Stimulated activated CD8-positive, alpha-beta memory T cell treated with anti-CD3 and anti-CD28 coated beads, Interleukin-2, amount 100 ng/mL, for 1 hour (primary cell): ENCODE measurements around the gene DUSP19.
A peak's percentile ranks its signal among the peaks of the same experiment; 100 is the strongest.
"Not testable (repeated sequence)": the region's sequence is repeated elsewhere in the genome, so short reads cannot be mapped to it uniquely, and the experiment has no call there.

Experiments used
- DNase-seq, 2 donors: peaks; one replicate each; pipeline ENCODE4 v3.0.0-alpha.2; 2020; ENCODE audit warnings: low read depth in 2 of 2

Gene DUSP19, protein sequence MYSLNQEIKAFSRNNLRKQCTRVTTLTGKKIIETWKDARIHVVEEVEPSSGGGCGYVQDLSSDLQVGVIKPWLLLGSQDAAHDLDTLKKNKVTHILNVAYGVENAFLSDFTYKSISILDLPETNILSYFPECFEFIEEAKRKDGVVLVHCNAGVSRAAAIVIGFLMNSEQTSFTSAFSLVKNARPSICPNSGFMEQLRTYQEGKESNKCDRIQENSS

DNA sequence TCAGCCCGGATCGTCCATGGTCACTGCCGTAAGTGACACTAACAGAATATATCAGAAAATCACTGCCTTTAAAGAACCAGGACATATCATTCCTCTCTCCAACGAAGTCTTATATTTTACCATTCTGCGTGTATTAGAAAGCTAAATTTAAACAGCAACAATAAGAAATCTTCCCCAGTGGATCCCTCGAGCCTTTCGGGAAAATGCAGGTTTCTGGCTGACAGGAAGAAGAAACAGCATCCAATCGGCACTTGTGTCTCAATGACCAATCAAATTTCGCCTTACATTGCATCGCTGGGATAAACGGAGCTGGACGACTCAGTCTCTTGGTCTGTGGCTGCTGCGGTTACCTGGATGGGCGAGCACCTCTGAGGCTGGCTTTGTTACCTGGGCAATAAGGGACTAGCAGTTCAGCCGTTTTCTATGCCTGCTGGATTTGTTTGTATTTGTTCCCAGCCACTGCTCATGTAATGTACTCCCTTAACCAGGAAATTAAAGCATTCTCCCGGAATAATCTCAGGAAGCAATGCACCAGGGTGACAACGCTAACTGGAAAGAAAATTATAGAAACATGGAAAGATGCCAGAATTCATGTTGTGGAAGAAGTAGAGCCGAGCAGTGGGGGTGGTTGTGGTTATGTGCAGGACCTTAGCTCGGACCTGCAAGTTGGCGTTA, at the start of gene DUSP19:
TSS of gene DUSP19 (plus strand) at position 284 of the 675 bp plus-strand sequence. CDS start at position 471, 187 bp downstream.
- peak; percentile 58 to 63 for DNase-seq

- no peak for DNase-seq
Measured at GRCh38 chr2:183029219-183029618, 49.3 kb upstream of the DUSP19 start.

- DNase-seq: no peak
Measured at GRCh38 chr2:183031911-183032794, 46.4 kb upstream of the DUSP19 start.

GRCh38 chr2:183033951-183034350, 44.6 kb upstream of the DUSP19 start:
- no peak for DNase-seq

- DNase-seq: no peak
Measured at GRCh38 chr2:183034806-183035205, 43.7 kb upstream of the DUSP19 start.

DNA sequence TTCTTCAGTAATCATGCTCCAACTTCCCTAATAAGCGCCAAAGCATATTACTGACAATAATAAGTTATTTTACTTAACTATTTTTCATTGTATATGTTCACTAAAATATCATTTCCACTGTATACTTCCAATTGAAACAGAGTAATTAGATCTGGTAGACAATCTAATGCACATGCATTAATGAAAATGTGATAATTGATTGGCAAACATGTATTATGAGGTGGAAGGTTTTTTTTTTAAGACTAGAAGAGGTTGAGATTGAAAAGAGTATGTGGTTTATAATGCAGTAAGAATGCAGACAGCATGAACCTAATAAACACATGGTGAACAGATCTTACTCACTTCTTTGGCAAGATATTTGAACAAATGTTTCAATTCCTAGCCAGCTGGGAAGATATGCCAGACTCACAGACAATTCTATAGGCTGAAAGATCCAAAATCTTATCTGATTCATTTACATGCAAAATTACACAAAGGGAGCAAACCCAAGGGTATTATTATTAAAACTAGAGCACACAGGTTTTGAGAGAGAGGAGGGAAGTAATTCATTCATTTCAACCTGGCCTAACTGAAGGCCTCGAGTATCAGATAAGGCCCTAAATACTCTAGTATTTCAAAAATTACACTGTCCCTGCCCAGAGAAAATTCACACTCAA, 43.1 kb upstream of the DUSP19 start:
- DNase-seq: no peak

DNA sequence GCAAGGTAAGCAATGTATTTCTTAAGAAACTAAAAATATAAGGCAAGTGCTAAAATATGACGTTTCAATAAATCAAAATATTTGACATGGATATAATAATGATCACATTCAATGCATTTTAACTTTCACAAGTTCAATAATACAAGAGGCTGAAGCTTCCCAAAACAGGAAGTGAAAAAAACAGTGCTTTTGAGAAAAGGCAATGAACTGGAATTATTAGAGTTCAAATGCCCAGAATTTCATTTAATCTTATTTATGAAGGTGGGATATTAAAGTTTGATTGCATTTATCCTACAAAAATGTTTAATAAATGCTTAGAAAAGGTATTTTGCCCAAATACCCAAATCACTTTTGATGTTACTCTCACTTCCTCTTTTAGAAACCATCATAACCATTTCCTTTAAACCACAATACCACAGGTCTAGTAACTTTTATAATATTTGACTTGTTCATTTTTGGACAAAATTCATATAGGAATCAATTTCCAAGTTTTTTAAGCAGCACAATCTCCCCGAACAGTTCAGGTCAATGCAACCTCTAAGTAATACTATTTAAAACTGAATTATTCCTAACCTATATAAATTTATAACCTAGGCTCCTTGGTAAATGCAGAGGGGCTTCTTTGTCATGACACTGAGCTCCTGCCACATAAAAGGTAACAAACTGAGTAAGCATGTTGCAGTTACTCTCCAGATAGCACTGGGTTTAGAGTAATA, 42.4 kb upstream of the DUSP19 start:
- no peak for DNase-seq

- DNase-seq: no peak
Measured at GRCh38 chr2:183037074-183037552, 41.4 kb upstream of the DUSP19 start.

DNA sequence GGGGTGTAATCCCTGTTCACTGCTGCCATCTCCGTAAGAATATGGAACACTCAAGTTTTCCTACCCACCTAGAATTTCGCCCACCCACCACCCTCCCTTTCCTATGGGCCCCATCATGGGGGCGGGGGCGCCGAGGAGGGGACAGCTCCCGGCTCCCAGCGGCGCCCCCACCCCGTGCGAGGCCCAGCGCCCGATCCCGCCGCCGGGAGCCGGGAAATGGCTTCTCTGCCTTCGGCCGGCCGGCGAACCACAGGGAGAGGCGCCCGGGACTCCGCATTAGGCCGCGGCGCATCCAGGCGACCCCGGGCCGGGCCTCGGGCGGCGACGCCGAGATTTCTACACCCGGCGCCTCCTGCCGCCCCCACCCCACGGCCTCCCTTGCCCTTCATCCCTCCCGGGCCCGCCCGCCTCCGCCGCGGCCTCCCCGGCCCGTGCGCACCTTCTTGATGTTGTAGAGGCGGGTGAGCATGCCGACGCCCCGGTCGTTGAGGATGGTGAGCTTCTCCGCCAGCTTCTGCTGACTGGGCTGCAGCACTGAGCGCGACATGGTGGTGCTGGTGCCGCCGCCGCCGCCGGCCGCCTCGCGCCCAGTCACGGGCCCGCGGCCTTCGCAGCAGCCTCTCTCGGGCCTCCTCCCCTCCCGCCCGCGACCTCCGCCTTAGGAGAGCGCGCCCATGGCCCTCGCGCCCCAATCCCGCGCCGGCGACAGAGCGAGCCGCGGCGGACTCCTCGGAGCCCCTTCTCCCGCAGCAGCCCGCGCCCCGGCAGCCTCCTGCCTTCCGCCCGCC, 40.8 kb upstream of the DUSP19 start:
- DNase-seq: peak in 1 of 2 donors; percentile 8

GRCh38 chr2:183038341-183039300, 39.9 kb upstream of the DUSP19 start, which contains the start of gene NCKAP1:
NCKAP1 (minus strand) TSS chr2:183038457; CDS start chr2:183038099, 358 bp downstream.
- DNase-seq: peak; percentile 57 to 63

DNA sequence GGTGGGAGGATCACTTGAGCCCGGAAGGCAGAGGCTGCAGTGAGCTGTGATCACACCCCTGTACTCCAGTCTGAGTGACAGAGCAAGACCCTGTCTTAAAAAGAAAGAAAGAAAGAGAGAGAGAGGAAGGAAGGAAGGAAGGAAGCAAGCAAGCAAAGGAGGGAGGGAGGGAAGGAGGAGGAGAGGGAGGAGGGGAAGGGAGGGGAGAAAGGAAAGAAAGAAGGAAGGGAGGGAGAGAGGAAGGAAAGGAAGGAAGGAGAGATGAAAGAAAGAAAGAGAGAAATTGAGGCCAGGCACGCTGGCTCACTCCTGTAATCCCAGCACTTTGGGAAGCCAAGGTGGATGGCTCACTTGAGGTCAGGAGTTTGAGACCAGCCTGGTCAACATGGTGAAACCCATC, 37.9 kb upstream of the DUSP19 start:
- DNase-seq: no peak

- DNase-seq: not testable (repeated sequence)
Measured at GRCh38 chr2:183043580-183043979, 35.0 kb upstream of the DUSP19 start.

DNA sequence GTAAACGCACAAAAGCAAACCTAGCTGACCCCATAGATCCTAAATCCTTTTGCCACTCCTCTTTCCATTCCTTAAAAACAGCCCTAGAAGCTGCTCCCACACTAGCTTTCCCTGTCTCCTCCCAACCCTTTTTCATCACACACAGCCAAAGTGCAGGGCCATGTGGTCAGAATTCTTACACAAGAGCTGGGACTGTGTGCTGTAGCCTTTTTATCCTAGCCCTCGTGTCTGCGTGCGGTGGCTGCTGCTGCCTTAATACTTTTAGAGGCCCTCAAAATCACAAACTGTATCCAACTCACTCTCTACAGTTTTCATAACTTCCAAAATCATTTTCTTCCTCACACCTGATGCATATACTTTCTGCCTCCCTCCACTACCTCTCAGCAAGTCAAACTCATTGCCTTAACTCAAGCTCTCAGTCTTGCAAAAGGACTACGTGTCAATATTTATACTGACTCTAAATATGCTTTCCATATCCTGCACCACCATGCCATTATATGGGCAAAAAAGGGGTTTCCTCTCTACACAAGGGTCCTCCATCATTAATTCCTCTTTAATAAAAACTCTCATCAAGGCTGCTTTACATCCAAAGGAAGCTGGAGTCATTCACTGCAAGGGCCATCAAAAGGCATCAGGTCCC, 30.9 kb upstream of the DUSP19 start:
- not testable (repeated sequence) for DNase-seq

DNA sequence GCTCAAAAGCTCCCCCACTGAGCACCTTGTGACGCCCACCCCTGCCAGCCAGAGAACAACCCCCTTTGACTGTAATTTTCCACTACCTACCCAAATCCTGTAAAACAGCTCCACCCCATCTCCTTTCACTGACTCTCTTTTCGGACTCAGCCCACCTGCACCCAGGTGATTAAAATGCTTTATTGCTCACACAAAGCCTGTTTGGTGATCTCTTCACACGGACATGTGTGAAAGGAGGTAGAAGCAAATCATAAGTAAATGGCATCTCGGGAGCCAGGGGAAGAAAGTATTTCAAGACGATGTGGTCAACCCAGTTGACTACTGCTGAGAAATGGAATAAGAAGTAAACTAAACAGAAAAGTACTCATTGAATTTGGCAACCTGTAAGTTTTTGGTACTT, 29.1 kb upstream of the DUSP19 start:
- no peak for DNase-seq

DNA sequence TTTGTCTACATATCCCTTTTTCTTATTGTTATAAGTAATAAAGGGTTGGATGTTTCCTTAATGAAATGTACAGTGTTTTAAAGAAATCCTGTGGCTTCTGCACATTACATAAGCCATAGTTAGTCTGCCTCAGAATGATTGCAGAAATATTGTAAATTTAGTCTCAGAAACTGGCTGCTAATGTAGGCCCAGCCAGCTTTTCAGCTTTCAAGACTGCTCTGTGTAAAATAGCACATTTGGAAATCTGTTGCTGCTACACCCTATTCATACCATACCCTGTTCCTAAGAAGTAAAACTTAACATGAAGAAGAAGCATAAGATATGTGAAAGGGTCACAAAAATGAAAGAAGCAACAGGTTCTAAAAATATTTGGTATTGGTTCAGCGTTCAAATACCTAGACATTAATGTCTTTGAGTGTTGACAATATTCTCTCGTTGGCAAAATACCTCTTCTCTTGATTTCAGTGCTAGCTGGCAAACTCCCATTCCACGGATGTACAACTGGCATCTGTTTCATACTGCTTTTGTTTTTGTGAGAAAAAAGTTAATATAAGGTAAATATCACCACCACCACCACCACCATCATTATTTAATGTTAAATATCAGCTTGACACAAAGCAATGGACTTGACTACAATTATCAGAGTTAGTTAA, 21.1 kb upstream of the DUSP19 start:
- DNase-seq: no peak

DNA sequence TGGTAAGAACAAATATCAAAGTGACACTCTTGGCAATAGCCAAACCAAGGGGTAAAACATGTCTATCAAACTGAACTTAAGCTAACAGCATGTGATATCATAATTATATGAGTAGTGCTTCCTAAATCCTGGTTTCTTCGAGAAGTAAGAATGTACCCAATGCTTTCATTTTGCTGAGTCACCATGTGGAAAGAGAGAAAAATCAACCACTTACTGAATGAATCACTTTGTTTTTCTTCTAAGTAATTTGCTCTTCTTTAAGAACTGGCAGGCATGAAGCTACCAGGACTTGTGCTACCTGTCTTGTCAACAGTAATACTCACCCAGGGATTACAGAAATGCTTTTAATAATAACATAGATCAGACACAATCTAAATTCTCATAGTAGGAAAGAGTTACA, 19.0 kb upstream of the DUSP19 start:
- DNase-seq: no peak

GRCh38 chr2:183060571-183061231, 17.8 kb upstream of the DUSP19 start:
- DNase-seq: no peak

DNA sequence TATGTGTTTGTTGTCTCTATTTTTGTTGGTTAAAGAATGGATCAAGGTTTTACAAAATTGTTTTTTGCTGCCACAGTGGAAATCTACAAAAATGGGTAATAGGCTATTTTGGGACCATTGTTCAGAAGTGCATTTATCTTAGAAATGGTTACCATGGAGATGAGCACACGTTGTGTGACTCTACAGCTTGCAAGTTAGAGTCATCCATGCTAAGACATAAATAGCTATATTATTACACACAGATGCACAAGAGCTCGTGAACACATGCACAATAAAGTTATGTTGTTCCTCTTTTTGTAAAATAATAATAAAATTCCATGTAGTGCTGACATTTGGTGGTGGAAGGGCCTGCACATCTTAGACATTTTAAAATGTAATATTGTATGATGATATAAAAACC, 15.5 kb upstream of the DUSP19 start:
- DNase-seq: no peak
